Tibial nerve (tissue), 4 donors: ENCODE results near the gene DCPS. TPM values are rescaled to one million over a fixed set of nuclear protein-coding genes. Genes with fewer than 3 reads are reported as not detected.

Experiments used
- DNase-seq, 2 donors: peaks; one replicate each; pipeline ENCODE4 v3.0.0-alpha.2; 2019; ENCODE audit warnings: low spot score in 2 of 2
- H3K27ac ChIP-seq, 4 donors: fragments of 200-600 bp; sonication (generic) in 3 of 4; one replicate each; pipeline ENCODE4 v1.5.1; 2017 to 2019; ENCODE audit warnings: mild to moderate bottlenecking in 1 of 4
- H3K27me3 ChIP-seq, 2 donors: fragments of 200-600 bp; sonication (generic) in 1 of 2; one replicate each; pipeline versions ENCODE4 v1.5.1 to v1.6.0; 2017 to 2019
- H3K36me3 ChIP-seq, 3 donors: fragments of 200-600 bp; sonication (generic); one replicate each; pipeline ENCODE4 v1.5.1; 2018 to 2019
- H3K4me1 ChIP-seq, 4 donors: fragments of 200-600 bp; sonication (generic) in 3 of 4; one replicate each; pipeline ENCODE4 v1.5.1; 2017 to 2019
- H3K4me3 ChIP-seq, 4 donors: fragments of 200-600 bp; sonication (generic) in 3 of 4; one replicate each; pipeline ENCODE4 v1.5.1; 2017 to 2019; ENCODE audit warnings: mild to moderate bottlenecking in 1 of 4, moderate library complexity in 1 of 4
- H3K9me3 ChIP-seq, 4 donors: fragments of 200-600 bp; sonication (generic) in 3 of 4; one replicate each; pipeline ENCODE4 v1.5.1; 2017 to 2019
- CTCF ChIP-seq, 5 experiments: fragments of 200-600 bp in 3 of 5; fragments of 450-650 bp in 2 of 5; sonication (generic) in 3 of 5; IDR thresholded peaks; one replicate each; pipeline ENCODE4 v1.5.1; 2016 to 2019; ENCODE audit warnings: antibody characterized with exemption in 5 of 5, mild to moderate bottlenecking in 3 of 5, moderate library complexity in 2 of 5
- EP300 ChIP-seq, 2 donors: sonication (generic); formaldehyde crosslinking; IDR thresholded peaks; one replicate each; pipeline ENCODE4 v1.6.1; 2017; ENCODE audit warnings: antibody characterized with exemption in 2 of 2, mild to moderate bottlenecking in 1 of 2
- POLR2A ChIP-seq, 2 donors: fragments of 450-650 bp; IDR thresholded peaks; one replicate each; pipeline ENCODE4 v1.6.1; 2017; ENCODE audit warnings: antibody characterized with exemption in 2 of 2, mild to moderate bottlenecking in 2 of 2, moderate library complexity in 2 of 2
- WGBS, 2 donors: methylation state at CpG; one replicate each; pipeline ENCODE4 v1.1.5; 2018; 5-methylcytosine and 5-hydroxymethylcytosine counted together
- total RNA-seq, 4 donors: library from RNA; depleted of rRNA; stranded (reverse); fragments of >200 nt; gene quantifications; one replicate each; pipeline ENCODE4 v1.1.0, GENCODE V29; 2016

DCPS gene
- total RNA-seq, 4 donors from 2014 or later, result 7.1 to 16.4 (median 11.9) TPM

- no peak overlapping the region for H3K4me3 ChIP-seq
- H3K27me3 ChIP-seq, result no peaks in the 10 kb centered on the region
- peaks cover 0 to 68% (median 9%) of the 10 kb centered on the region in 4 donors for H3K4me1 ChIP-seq
- H3K27ac ChIP-seq, result no peak overlapping the region
- 69 to 75% methylated on average over 5 of the region's 5 CpGs for WGBS, 2 donors
- H3K9me3 ChIP-seq, result no peaks in the 10 kb centered on the region
- no peaks in the 10 kb centered on the region for H3K36me3 ChIP-seq
- TF ChIP-seq CTCF (IDR thresholded peaks at IDR 0.05) (no peak), POLR2A (IDR thresholded peaks at IDR 0.05) (no peak), EP300 (IDR thresholded peaks at IDR 0.05) (no peak)
- DNase-seq, result no peak
Measured at GRCh38 chr11:126387857-126388256, 84.0 kb downstream of the DCPS start.

- Histone ChIP-seq H3K27ac (peak overlapping the region in 1 of 4 donors; percentile 61), H3K36me3 (no peaks in the 10 kb centered on the region), H3K4me1 (peaks cover 0 to 79% (median 22%) of the 10 kb centered on the region in 4 donors), H3K27me3 (no peaks in the 10 kb centered on the region), H3K9me3 (no peaks in the 10 kb centered on the region), H3K4me3 (no peak overlapping the region)
- TF ChIP-seq EP300 (IDR thresholded peaks at IDR 0.05), result no peak
- no peak for TF ChIP-seq CTCF (IDR thresholded peaks at IDR 0.05)
- no peak for TF ChIP-seq POLR2A (IDR thresholded peaks at IDR 0.05)
- WGBS, 2 donors, result 42 to 47% methylated on average over 5 of the region's 5 CpGs
- peak in 1 of 2 donors; percentile 0 for DNase-seq
Measured at GRCh38 chr11:126390272-126390867, 86.5 kb downstream of the DCPS start.

- Histone ChIP-seq H3K36me3 (no peaks in the 10 kb centered on the region), H3K4me3 (no peak overlapping the region), H3K4me1 (peaks cover 0 to 75% (median 22%) of the 10 kb centered on the region in 4 donors), H3K27ac (peak overlapping the region in 2 of 4 donors; percentile 56 to 72), H3K9me3 (no peaks in the 10 kb centered on the region), H3K27me3 (no peaks in the 10 kb centered on the region)
- WGBS, 2 donors, result 66 to 72% methylated on average over 7 of the region's 7 CpGs
- TF ChIP-seq POLR2A (IDR thresholded peaks at IDR 0.05), result no peak
- TF ChIP-seq CTCF (IDR thresholded peaks at IDR 0.05), result no peak
- no peak for TF ChIP-seq EP300 (IDR thresholded peaks at IDR 0.05)
- peak in 1 of 2 donors; percentile 7 for DNase-seq
Measured at GRCh38 chr11:126391286-126391954, 87.6 kb downstream of the DCPS start.

- H3K4me3 ChIP-seq, result no peak overlapping the region
- peak in 1 of 2 donors; percentile 9 for DNase-seq
- 38 to 44% methylated on average over 8 of the region's 8 CpGs for WGBS, 2 donors
- no peaks in the 10 kb centered on the region for H3K27me3 ChIP-seq
- H3K4me1 ChIP-seq, result peaks cover 0 to 75% (median 24%) of the 10 kb centered on the region in 4 donors
- no peaks in the 10 kb centered on the region for H3K9me3 ChIP-seq
- H3K36me3 ChIP-seq, result no peaks in the 10 kb centered on the region
- H3K27ac ChIP-seq, result peak overlapping the region in 2 of 4 donors; percentile 56 to 72
- TF ChIP-seq CTCF (IDR thresholded peaks at IDR 0.05) (peak in 1 of 5 experiments; percentile 15), POLR2A (IDR thresholded peaks at IDR 0.05) (no peak)
Measured at GRCh38 chr11:126391970-126392632, 88.2 kb downstream of the DCPS start.

- peaks cover 0 to 73% (median 24%) of the 10 kb centered on the region in 4 donors for H3K4me1 ChIP-seq
- no peak overlapping the region for H3K4me3 ChIP-seq
- H3K36me3 ChIP-seq, result no peaks in the 10 kb centered on the region
- peak in 1 of 2 donors; percentile 4 for DNase-seq
- 37 to 40% methylated on average over 4 of the region's 4 CpGs for WGBS, 2 donors
- no peaks in the 10 kb centered on the region for H3K9me3 ChIP-seq
- no peaks in the 10 kb centered on the region for H3K27me3 ChIP-seq
- peak overlapping the region in 2 of 4 donors; percentile 56 to 65 for H3K27ac ChIP-seq
- TF ChIP-seq CTCF (IDR thresholded peaks at IDR 0.05) (no peak), EP300 (IDR thresholded peaks at IDR 0.05) (no peak), POLR2A (IDR thresholded peaks at IDR 0.05) (no peak)
Measured at GRCh38 chr11:126392633-126393013, 88.8 kb downstream of the DCPS start.
